Skin of body (tissue), 2 donors: ENCODE results near the gene SLC8A1. TPM values are rescaled to one million over a fixed set of nuclear protein-coding genes. Genes with fewer than 3 reads are reported as not detected.
A peak's percentile ranks its signal among the peaks of the same experiment; 100 is the strongest.

ENCODE experiments used
- DNase-seq: peaks from one replicate; lab custom pipeline; 2025; lab: John Stamatoyannopoulos, UW
- total RNA-seq: library from RNA; depleted of rRNA; stranded (reverse); fragments of >200 nt; gene quantifications from one replicate; pipeline ENCODE4 v1.2.3, GENCODE V29; 2014

Gene SLC8A1
- total RNA-seq, 1 donor from 2014 or later = 35.5 TPM

- no peak for DNase-seq
Observed at GRCh38 chr2:40421631-40422297, 30.1 kb downstream of the SLC8A1 start.

- DNase-seq = no peak
Observed at GRCh38 chr2:40420478-40420877, 31.4 kb downstream of the SLC8A1 start.

GRCh38 chr2:40419364-40419762 is 32.5 kb downstream of the SLC8A1 start:
- no peak for DNase-seq

GRCh38 chr2:40418614-40419363 is 33.1 kb downstream of the SLC8A1 start:
- no peak for DNase-seq

- DNase-seq = no peak
Observed at GRCh38 chr2:40416486-40416885, 35.4 kb downstream of the SLC8A1 start.

GRCh38 chr2:40415391-40415790 is 36.5 kb downstream of the SLC8A1 start:
- no peak for DNase-seq

- no peak for DNase-seq
Observed at GRCh38 chr2:40412456-40412855, 39.4 kb downstream of the SLC8A1 start.

GRCh38 chr2:40410695-40411094 is 41.2 kb downstream of the SLC8A1 start:
- no peak for DNase-seq

- no peak for DNase-seq
Observed at GRCh38 chr2:40409734-40410133, 42.2 kb downstream of the SLC8A1 start.

GRCh38 chr2:40406485-40407289 is 45.2 kb downstream of the SLC8A1 start:
- no peak for DNase-seq

- no peak for DNase-seq
Observed at GRCh38 chr2:40405465-40405864, 46.4 kb downstream of the SLC8A1 start.

- no peak for DNase-seq
Observed at GRCh38 chr2:40404517-40404916, 47.4 kb downstream of the SLC8A1 start.

- no peak for DNase-seq
Observed at GRCh38 chr2:40403233-40403836, 48.6 kb downstream of the SLC8A1 start.

- no peak for DNase-seq
Observed at GRCh38 chr2:40401896-40402295, 50.0 kb downstream of the SLC8A1 start.

GRCh38 chr2:40400336-40400953 is 51.4 kb downstream of the SLC8A1 start:
- DNase-seq = no peak

- DNase-seq = no peak
Observed at GRCh38 chr2:40397765-40398164, 54.1 kb downstream of the SLC8A1 start.

GRCh38 chr2:40396124-40396523 is 55.8 kb downstream of the SLC8A1 start:
- DNase-seq = no peak

GRCh38 chr2:40395169-40396073 is 56.5 kb downstream of the SLC8A1 start:
- no peak for DNase-seq

GRCh38 chr2:40394597-40394996 is 57.3 kb downstream of the SLC8A1 start:
- DNase-seq = peak; percentile 26

GRCh38 chr2:40394031-40394430 is 57.9 kb downstream of the SLC8A1 start:
- DNase-seq = no peak
